Loucy (cell line): ENCODE results near the gene MLIP.

Experiments
- H2AFZ ChIP-seq: fragments of 200-600 bp; sonication (generic); 2 replicates; pipeline ENCODE4 v1.6.0; 2016; ENCODE audit warnings: antibody characterized with exemption, mild to moderate bottlenecking, low read length, moderate library complexity
- H3F3A ChIP-seq: fragments of 200-600 bp; 2 replicates; pipeline ENCODE4 v1.6.0; 2016; ENCODE audit warnings: antibody characterized with exemption, low read depth, mild to moderate bottlenecking
- H3K27me3 ChIP-seq: fragments of 200-600 bp; sonication (generic); 2 replicates; pipeline ENCODE4 v1.6.1; 2014; ENCODE audit warnings: low read length, mild to moderate bottlenecking; ENCODE audit not compliant: insufficient read depth, poor library complexity, severe bottlenecking
- H3K36me3 ChIP-seq: fragments of 200-600 bp; sonication (generic); 2 replicates; pipeline ENCODE4 v1.6.1; 2016; ENCODE audit warnings: low read length; ENCODE audit not compliant: insufficient read depth
- H3K4me1 ChIP-seq: fragments of 200-600 bp; sonication (generic); 2 replicates; pipeline ENCODE4 v1.5.1; 2014; ENCODE audit warnings: low read length, mild to moderate bottlenecking; ENCODE audit not compliant: insufficient read depth, poor library complexity, severe bottlenecking
- H3K4me2 ChIP-seq: fragments of 200-600 bp; sonication (generic); 2 replicates; pipeline ENCODE4 v1.6.0; 2014; ENCODE audit warnings: antibody characterized with exemption, low read length, low read depth, mild to moderate bottlenecking; ENCODE audit not compliant: poor library complexity, severe bottlenecking
- H3K4me3 ChIP-seq: fragments of 200-600 bp; sonication (generic); 2 replicates; pipeline ENCODE4 v1.5.1; 2014; ENCODE audit warnings: low read length, mild to moderate bottlenecking, mixed read lengths; ENCODE audit not compliant: poor library complexity, severe bottlenecking
- H3K79me2 ChIP-seq: fragments of 200-600 bp; sonication (generic); 2 replicates; pipeline ENCODE4 v1.6.1; 2014; ENCODE audit warnings: low read length; ENCODE audit not compliant: insufficient read depth
- H3K9ac ChIP-seq: fragments of 200-600 bp; sonication (generic); 2 replicates; pipeline ENCODE4 v1.6.0; 2014; ENCODE audit warnings: mild to moderate bottlenecking, low read depth, low read length, moderate library complexity; ENCODE audit not compliant: poor library complexity, severe bottlenecking
- H3K9me2 ChIP-seq: fragments of 200-600 bp; sonication (generic); replicated peaks from 2 replicates; pipeline ENCODE4 v1.6.1; 2016; ENCODE audit warnings: low read depth, low read length, mixed read lengths
- H3K9me3 ChIP-seq: fragments of 200-600 bp; sonication (generic); 2 replicates; pipeline ENCODE4 v1.6.1; 2014; ENCODE audit warnings: mild to moderate bottlenecking, antibody characterized with exemption, low read length, low read depth; ENCODE audit not compliant: insufficient read depth
- H4K20me1 ChIP-seq: fragments of 200-600 bp; sonication (generic); 2 replicates; pipeline ENCODE4 v1.6.0; 2014; ENCODE audit warnings: antibody characterized with exemption, low read length, mild to moderate bottlenecking; ENCODE audit not compliant: insufficient read depth, poor library complexity, severe bottlenecking
- EZH2phosphoT487 ChIP-seq: fragments of 200-600 bp; IDR thresholded peaks from 2 replicates; pipeline ENCODE4 v1.6.1; 2018; ENCODE audit warnings: antibody characterized with exemption, mild to moderate bottlenecking, moderate library complexity, borderline replicate concordance
- TF ChIP-seq, protein P1 (sequence below): fragments of 200-600 bp; sonication (generic); conservative IDR thresholded peaks from 2 replicates; pipeline ENCODE4 v1.5.1; 2014; ENCODE audit warnings: mild to moderate bottlenecking, antibody characterized with exemption, low read length

MLIP gene

DNA sequence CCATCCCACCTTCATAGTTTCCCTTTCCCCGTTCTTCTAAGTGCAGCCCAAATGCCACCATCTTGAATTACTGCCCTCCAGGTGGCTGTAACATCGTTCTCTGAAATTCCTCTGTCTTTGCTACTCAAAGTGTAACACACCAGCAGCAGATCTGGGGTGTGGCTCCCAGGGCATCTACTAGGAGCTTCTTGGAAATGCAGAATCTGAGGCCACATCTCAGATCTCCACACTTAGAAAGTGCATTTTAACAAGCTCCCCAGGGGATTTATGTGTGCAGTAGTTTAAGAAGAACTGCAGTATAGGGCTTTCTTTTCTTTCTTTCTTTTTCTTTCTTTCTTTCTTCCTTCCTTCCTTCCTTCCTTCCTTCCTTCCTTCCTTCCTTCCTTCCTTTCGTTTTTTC, 1.7 kb upstream of the MLIP start:
- Histone ChIP-seq H3K4me1 (peaks cover 29% of the 10 kb centered on the region), H3K9me2 (no peaks in the 10 kb centered on the region), H3K27me3 (no peaks in the 10 kb centered on the region), H3K9ac (no peak overlapping the region), H3K79me2 (no peaks in the 10 kb centered on the region), H3K4me2 (no peak overlapping the region), H3K9me3 (no peaks in the 10 kb centered on the region), H3K36me3 (no peaks in the 10 kb centered on the region), H3F3A (no peaks in the 10 kb centered on the region), H4K20me1 (no peaks in the 10 kb centered on the region), H3K4me3 (no peak overlapping the region), H2AFZ (no peak overlapping the region)
- TF ChIP-seq, protein P1, sequence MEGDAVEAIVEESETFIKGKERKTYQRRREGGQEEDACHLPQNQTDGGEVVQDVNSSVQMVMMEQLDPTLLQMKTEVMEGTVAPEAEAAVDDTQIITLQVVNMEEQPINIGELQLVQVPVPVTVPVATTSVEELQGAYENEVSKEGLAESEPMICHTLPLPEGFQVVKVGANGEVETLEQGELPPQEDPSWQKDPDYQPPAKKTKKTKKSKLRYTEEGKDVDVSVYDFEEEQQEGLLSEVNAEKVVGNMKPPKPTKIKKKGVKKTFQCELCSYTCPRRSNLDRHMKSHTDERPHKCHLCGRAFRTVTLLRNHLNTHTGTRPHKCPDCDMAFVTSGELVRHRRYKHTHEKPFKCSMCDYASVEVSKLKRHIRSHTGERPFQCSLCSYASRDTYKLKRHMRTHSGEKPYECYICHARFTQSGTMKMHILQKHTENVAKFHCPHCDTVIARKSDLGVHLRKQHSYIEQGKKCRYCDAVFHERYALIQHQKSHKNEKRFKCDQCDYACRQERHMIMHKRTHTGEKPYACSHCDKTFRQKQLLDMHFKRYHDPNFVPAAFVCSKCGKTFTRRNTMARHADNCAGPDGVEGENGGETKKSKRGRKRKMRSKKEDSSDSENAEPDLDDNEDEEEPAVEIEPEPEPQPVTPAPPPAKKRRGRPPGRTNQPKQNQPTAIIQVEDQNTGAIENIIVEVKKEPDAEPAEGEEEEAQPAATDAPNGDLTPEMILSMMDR, result no peak
- no peak for TF ChIP-seq EZH2phosphoT487

DNA sequence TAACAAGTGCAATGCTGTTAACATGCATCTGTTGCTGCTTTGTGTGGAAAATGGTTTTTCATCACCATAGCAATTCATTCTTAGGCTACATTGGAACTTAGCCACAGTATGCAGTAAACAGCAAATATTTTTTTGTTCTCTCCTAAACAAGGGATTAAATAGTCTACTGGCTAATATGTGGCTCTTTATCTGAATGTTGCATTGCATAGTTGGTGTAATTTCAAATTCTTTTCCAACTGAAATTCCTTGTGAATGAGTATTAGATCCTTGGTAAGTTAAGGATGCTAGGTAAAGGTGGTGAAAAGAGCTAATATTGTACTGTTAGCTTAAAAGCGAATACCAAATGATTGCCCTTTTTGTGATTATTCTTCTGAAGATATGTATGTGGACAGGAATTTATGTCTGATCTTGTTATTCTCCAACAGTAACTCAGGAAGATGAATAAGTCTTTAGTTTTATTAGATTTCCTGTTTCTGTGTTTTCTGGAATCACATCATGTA, 958 bp downstream of the MLIP start:
- TF ChIP-seq, protein P1, result no peak
- no peak for TF ChIP-seq EZH2phosphoT487
- no peak overlapping the region for H3K9ac ChIP-seq
- H3K9me2 ChIP-seq, result no peaks in the 10 kb centered on the region
- no peaks in the 10 kb centered on the region for H3F3A ChIP-seq
- H4K20me1 ChIP-seq, result no peaks in the 10 kb centered on the region
- H2AFZ ChIP-seq, result no peak overlapping the region
- H3K36me3 ChIP-seq, result no peaks in the 10 kb centered on the region
- H3K27me3 ChIP-seq, result no peaks in the 10 kb centered on the region
- H3K4me1 ChIP-seq, result peaks cover 33% of the 10 kb centered on the region
- peak overlapping the region; percentile 44 for H3K4me2 ChIP-seq
- H3K9me3 ChIP-seq, result no peaks in the 10 kb centered on the region
- no peak overlapping the region for H3K4me3 ChIP-seq
- H3K79me2 ChIP-seq, result no peaks in the 10 kb centered on the region

DNA sequence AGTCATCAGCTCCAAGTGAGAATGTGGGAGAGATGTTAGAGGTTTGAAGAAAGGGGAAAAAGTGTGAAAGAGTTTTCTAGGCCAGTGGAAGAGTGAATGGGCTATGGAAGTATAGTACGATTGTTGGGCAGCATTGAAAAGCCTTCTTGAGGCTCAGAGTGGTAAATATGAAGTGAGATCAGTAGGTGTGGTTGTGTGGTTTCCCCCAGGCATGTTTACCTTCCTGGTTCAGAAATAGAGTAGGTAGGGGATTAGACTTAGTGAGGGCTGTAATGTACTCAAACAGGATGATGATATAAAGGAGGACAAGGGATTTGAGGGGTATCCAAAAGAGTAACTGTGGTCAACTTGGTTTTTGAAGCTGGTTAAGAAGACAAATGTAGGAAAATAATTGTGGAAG, 3.7 kb downstream of the MLIP start:
- H3K4me1 ChIP-seq, result peaks cover 33% of the 10 kb centered on the region
- H3K27me3 ChIP-seq, result no peaks in the 10 kb centered on the region
- H2AFZ ChIP-seq, result no peak overlapping the region
- no peak overlapping the region for H3K4me2 ChIP-seq
- no peaks in the 10 kb centered on the region for H3K9me3 ChIP-seq
- H3K9ac ChIP-seq, result no peak overlapping the region
- no peaks in the 10 kb centered on the region for H3K36me3 ChIP-seq
- no peaks in the 10 kb centered on the region for H4K20me1 ChIP-seq
- H3K9me2 ChIP-seq, result no peaks in the 10 kb centered on the region
- H3K4me3 ChIP-seq, result no peak overlapping the region
- no peak for TF ChIP-seq EZH2phosphoT487
- TF ChIP-seq, protein P1, result no peak
- no peaks in the 10 kb centered on the region for H3F3A ChIP-seq
- H3K79me2 ChIP-seq, result no peaks in the 10 kb centered on the region
